Uterus (tissue), 2 donors: ENCODE data around the gene PRKACA.

Source experiments
- POLR2A ChIP-seq, 2 donors: fragments of 450-650 bp; IDR thresholded peaks; one replicate each; pipeline ENCODE4 v1.6.1; 2016; ENCODE audit warnings: antibody characterized with exemption in 2 of 2, mild to moderate bottlenecking in 1 of 2, moderate library complexity in 1 of 2
- TF ChIP-seq, protein P1 (sequence below), 4 experiments: fragments of 200-600 bp in 2 of 4; fragments of 450-650 bp in 2 of 4; sonication (generic) in 2 of 4; IDR thresholded peaks; one replicate each; pipeline ENCODE4 v1.5.1; 2016 to 2019; ENCODE audit warnings: antibody characterized with exemption in 4 of 4, mild to moderate bottlenecking in 2 of 4, moderate library complexity in 1 of 4

DNA sequence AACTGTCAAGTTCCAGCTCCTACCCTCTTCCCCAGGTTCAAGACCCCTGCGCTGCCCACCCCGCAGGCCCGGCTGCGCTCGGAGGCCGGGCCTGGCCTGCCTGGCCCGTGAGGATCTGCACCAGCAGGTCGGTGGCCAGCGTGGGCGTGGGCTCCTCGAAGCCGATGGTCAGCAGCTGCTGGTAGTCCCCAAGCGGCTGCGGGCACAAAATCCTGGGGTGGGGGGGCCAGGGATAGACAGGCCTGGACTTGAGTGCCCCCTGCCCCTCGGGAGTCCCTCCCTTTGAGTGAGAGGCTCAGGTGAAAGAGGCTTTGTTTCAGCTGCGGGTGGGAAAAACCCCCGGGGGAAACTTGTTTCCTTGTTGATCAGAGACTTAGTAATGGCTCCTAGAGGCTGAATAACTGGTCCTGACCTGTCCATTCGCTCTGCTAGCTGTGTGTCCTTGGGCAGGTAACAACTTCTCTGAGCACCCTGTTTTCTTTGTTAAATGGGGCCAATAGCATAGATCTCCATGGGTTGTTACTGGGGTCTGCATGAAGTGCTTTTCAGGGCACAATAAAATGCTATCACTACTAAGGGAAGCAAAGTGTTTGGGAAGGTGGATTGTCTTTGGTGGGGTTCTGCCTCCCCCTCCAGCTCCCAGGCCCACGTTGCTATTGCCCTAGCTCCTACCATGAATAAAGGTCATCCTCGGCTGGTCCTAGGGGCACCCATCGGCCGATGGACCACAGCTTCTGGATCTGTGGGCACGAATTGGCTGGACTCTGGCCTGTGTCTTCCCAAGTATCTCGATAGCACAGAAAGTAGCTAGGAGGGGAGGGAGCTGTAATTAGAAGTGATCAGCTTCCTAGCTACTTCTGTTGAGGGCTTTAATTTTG, 35.5 kb downstream of the PRKACA start:
- TF ChIP-seq, protein P1, sequence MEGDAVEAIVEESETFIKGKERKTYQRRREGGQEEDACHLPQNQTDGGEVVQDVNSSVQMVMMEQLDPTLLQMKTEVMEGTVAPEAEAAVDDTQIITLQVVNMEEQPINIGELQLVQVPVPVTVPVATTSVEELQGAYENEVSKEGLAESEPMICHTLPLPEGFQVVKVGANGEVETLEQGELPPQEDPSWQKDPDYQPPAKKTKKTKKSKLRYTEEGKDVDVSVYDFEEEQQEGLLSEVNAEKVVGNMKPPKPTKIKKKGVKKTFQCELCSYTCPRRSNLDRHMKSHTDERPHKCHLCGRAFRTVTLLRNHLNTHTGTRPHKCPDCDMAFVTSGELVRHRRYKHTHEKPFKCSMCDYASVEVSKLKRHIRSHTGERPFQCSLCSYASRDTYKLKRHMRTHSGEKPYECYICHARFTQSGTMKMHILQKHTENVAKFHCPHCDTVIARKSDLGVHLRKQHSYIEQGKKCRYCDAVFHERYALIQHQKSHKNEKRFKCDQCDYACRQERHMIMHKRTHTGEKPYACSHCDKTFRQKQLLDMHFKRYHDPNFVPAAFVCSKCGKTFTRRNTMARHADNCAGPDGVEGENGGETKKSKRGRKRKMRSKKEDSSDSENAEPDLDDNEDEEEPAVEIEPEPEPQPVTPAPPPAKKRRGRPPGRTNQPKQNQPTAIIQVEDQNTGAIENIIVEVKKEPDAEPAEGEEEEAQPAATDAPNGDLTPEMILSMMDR (IDR thresholded peaks at IDR 0.05) = no peak
- no peak for TF ChIP-seq POLR2A (IDR thresholded peaks at IDR 0.05)
